ENCODE data around the gene SPSB4.

The SPSB4 gene

DNA sequence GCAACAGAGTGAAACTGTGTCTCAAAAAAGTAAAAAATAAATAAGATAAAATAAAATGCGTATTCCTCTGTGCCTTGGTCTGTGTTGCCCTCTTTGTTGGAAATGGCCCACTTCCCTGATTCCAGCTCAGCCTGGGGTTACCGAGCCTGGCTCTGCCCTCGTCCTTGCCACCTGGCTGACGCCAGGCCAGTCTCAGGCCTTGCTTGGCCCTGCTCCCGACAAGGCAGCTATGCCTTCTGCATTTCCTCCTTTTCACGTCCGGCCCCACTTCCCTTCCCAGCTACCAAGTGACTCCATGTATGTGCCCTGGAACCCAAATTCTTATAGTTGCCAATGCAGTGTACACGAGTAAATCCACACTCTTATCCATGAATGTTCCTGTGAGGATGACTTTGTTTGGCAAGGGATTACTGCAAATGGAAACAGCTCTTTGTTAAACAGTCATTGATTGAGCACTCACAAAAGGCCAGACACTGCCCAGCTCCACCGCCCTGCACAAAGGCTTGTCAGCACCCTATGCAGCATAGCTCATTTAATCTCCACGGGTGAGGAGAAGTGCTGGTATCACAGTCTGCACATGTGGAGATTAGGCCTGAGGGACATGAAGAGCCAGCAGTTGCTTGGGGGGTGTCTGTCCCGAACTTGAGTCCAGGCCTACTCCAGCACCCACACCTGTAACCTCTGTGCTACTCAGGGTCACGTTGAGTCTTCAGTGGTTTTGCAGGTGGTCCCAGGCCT, 25.1 kb downstream of the SPSB4 start:
- DNase-seq (ENCODE audit: low spot score): no peak

DNA sequence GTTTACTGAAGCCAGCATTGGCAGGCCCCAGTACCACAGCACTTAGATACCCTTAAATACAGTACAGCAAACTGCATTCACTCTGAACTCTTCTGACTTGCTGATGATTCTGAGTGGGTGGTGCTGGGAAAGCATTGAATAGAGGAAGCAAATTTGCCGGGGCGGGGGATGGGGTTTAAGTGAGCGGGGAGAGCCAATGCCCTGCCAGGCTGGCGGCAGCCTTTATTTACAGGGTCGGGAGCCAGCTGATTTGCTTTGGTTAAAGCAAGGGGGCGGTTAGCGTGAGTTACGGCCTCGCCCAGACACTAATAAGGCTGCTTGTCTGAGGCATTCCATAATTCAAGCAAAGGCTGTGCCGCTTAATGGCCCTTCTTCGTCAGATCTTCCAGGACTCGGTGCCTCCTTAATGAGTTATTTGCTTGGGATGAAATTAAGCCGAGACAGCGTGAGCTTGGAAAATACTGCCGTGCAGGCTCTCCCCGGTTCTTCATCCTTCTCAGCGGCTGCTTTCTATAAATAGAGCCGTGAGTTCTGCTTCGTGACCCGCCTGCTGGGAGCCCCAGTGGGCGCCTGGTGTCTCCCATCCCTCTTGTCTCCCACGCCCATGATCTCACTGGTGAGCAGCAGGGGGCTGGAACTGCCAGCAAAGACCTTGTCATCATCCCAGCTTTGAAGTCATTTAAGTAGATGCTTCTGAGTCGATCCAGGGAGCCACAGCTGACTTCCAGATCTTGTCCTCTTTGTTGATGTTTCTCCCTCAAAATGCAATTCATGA, 25.8 kb downstream of the SPSB4 start:
- DNase-seq (ENCODE audit: low spot score): no peak

DNA sequence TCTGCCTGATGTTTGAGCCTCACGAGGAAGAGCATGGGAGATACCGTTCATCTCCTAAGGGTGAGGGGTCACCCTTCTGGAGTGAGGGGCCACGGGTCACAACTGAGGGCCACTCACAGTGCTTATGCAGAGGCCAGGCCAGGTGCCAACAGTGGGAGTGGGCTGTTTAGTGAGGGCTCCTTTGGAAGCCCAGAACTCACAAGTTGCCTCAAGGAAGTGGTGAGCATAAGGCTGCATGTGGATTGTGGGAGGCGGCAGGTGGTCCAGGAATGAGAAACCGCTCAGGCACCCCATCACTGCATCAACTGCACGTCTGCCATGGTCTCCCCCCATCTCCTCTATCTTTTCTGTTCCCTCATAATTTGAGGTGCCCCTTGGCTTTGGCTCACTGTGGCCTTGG, 26.5 kb downstream of the SPSB4 start:
- DNase-seq (ENCODE audit: low spot score): no peak

DNA sequence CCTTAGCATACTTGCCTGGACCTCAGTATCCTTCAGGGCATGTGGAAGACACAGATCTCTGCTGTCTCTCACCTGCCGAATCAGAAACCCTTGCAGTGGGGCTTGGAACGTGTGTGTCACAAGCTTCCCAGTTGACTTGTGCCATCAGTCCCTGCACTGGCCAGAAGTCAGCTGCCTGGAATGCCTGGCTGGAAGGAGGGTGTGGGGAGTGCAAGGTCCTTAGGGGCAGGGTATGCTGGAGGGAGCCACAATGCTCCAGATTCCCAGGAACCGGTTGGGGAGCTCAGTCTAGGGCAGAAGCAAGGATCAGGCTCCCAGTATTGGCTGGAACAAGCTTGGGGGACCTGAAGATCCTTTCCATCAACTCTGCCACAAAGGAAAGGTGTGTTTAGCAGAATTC, 27.1 kb downstream of the SPSB4 start:
- no peak for DNase-seq (ENCODE audit: low spot score)

DNA sequence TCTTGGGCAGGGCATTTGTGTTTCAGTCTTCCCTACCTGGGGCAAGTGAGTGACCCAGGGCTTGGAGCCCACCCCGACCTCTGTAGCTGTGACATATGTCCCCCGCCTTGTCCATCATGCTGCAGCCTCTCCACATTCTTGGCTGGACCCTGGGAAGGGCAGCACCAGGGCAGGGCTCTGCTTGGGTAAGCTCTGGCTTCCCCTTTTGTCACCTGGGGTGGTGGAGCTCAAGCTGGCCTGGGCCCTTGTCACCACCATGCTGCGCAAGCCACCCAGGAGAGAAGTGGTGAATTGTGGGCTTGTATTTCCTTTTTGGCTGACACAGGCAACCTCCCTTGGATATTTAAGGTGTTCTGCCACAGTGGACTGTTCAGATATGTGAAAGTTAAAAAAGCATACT, 29.3 kb downstream of the SPSB4 start:
- no peak for DNase-seq (ENCODE audit: low spot score)

DNA sequence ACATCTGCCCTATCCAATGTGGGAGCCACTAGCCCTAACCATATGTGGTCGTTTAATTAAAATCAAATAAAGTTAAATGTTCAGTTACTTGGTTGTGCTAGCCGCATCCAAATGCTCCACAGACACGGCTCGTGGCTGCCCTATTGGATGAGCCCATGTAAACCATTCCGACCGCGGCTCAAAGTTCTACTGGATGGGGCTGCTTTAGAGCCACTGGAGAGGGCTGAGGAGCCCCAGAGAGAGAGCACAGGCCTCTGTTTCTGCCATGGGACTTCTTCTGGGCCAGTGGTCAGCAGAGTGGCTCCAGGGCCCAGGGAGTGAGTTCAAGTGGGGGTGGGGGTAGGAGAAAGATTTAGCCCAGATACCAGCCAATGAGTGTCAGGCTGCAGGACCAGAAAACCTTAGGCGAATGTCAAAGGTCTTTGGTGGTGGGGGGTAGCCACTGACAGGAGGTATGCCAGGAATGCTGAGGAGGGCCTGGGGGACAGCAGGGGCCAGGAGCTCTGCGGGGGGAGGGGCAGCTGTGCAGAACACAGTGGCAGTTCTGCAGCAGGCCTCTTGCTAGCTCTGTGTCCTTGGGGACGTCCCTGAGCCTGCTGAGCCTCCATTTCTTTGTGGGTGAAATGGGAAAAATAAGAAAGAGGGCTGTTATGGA, 30.1 kb downstream of the SPSB4 start:
- DNase-seq (ENCODE audit: low spot score): no peak

DNA sequence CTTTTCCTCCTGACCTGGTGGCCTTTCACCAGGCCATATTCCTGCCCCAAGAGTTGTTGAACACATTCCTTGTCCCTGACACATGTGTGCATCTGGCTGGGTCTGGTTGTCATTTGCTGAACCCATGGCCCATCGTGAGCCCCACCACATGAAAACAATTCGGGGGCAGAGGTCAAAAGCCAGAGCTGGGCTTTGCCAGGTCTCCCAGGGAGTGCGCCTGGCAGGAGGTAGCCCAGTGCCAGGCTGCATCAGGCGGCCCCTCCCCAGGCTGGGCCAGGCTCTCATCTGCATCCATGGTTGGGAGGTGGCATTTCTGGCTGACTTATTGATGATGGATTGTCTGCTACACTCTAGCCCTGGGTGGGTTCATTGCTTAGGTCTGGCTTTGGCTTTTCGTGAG, 30.9 kb downstream of the SPSB4 start:
- no peak for DNase-seq (ENCODE audit: low spot score)

DNA sequence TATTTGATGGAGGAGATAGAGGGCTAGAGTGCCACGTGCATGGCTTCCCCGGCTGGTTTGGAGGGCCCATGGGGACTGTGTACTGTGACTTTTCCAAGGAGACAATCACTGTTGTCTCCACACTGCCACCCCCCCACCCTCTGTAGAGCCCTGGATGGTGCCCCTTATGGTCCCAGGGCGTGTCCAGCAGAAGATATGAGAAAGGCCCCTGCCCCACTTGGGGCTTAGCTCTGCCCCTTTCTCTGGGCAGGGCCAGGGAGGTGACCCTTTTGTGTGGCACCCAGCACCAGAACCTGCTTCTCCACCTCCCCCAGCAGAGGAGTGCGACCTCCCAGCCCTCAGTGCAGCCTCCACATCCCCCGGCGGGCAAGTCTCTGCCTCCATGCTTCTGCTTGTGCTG, 32.1 kb downstream of the SPSB4 start:
- no peak for DNase-seq (ENCODE audit: low spot score)

DNA sequence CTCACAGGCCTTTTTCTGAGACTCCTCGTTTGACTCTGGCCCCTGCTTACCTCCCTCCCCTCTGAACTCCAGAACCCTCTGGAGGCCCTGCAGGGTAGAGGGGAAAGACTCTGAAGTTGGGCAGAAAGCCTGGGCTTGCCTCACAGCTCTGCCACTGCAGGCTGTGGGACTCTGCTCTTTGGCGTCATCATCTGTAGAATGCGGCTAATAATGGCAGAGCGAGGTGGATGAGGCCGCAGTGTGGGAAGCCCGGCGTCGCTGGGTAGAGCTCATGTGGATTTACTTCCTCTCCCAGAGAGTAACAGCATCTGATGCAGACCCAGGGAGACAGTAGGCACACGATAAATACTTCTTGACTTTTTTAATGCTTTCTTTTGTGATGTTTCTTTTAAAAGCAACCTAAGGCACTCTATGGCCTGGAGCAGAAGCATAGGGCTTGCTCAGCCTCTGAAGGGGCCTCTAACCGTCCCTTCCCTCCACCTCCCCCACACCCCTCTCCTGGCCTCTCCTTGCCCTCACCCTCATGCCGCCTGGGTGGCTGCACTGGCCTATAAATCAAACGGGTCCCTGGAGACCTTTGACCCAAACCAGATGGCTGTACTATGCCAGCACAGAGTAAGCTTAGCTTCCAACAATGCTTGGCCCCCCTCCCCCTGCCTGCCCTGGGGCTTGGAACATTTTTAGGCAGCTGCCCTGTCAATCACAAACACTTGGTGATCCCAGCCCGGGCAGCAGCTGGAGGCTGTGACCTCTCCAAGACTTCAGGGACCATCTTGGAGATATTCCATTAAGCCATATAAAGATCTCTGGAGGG, 32.9 kb downstream of the SPSB4 start:
- DNase-seq (ENCODE audit: low spot score): no peak

DNA sequence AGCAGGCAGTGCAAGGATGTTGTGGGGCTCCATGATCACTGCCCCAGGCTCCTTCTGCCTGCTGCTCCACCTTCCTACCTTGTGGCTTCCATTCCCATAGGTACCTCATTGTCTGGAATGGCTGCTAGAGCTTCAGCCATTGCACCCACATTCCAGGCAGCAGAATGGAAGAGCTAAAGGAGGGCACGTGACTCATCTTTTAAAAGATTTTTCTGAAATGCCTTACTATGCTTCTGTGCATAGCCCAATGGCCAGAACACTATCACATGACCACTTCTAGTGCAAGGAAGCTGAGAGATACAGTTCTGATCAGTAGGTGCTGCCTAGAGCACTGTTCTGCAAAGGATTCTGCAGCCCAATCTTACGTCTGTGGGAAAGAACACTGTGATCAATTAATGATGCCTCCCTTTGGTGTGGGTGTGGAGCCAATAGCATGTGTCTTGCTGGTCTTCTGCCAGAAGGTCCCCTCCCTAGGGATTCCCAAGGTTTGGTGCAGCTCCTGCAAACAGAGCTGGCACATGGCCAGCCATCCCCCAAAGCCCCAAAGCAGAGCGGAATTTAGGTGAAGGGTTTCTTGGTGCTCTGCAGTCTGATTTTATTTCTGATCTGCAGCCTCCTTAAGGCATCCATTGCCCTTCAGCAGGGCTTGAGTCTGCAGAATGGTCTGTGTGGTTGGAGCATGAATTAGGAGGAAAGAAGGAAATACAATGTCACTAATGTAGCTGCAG, 34.4 kb downstream of the SPSB4 start:
- no peak for DNase-seq (ENCODE audit: low spot score)

DNA sequence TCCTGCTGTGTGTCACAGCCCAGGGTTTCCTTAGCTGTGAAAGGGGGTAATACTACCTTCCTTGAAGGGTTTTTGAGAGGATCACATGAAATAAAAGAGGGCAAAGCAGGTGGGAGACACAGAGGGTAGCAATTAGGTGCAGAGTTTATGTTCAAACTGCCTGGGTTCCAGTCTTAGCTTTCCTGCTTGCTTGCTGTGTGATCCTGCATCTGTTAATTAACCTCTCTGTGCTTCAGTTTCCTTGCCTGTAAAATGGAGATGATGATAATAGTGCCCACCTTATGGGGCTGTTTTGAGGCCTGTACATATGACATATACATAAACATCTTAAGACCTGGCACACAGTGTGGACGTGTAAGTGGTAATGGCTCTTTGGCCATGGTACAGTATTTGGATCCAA, 35.0 kb downstream of the SPSB4 start:
- no peak for DNase-seq (ENCODE audit: low spot score)

DNA sequence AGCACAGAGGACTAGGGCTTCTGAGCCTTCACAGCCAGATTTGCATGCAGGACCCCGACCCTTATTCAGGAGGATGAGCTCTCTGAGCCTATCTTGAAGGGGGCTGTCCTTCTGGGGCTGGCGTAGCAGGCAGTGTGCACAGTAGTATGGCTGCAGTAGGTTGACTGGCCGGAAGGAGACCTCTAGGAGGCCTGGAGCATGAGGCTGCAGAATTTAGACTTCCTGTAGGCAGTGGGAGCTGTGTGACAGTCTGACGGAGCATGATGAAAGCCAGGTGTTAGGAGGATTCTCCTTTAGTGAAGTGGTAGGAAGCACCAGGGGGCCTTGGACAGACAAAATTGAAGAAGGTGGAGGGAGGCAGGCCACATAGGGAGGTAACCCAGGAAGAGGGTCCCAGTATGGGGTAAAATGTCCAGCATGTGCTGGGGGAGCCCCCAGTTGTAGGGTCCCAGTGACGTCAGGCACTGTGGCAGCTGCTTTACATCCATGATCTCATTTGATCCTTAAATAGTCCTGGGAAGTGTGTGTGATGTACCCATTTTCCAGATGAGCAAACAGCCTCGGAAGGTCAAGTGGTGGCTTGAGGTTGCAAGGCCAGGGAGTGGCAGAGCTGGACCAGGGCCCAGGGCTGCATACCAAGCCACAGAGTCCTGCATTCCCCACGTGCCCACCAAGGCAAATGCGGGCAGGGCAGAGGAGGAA, 36.1 kb downstream of the SPSB4 start:
- DNase-seq (ENCODE audit: low spot score): no peak

DNA sequence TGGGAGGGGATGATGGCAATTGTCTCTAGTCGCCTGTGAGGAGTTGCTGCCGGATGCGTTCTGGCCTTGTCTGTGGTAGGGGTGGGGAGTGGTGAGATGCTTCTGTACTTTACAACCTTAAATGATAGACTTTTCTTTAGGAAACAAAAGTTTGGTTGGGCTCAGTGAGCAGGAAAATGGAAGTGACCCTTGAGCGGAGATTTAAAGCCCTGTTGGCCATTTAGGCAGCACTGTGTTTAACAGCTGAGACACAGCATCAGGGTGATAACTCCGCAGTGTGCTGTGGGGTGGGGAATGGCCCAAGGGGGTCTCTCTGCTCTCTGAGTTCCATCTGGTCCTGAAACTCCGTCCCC, 36.6 kb downstream of the SPSB4 start:
- no peak for DNase-seq (ENCODE audit: low spot score)

DNA sequence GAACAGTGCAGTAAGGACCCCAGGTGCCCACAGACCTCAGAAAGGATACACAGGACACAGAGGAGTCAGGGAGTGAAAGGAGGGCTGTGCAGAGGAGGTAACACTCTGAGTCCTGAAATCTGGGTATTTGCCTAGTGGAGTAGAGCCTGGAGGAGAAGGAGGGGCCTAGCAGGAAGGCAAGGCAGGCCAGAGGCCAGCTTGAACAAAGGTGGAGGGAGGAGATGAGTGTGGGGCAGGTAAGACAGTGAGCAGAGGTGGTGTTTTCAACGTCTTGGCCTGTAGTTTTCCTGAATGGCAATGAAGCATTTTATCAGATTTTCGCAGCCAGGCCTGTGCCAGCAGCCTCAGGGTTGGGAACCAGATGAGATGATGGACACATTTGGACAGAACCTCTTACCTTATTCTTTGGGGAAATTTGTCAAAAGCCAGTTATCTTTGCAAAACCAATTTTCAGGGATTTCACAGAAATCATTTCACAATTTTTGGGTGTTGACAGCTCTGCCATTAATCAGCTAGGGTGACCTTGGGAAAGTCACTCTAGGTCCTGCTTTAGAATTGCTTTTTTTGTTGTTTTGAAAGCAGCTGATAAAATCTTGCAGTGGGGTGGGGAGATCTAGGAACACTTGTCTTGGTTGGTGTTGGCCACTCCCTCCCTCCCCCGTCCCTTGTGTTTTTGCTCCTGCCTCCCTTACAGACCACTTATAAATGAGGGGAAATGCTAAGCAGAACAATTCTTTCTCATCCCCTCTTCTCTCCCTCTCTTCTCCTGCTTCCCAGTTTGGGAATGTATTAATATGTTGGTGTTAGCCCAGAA, 38.4 kb downstream of the SPSB4 start:
- no peak for DNase-seq (ENCODE audit: low spot score)

DNA sequence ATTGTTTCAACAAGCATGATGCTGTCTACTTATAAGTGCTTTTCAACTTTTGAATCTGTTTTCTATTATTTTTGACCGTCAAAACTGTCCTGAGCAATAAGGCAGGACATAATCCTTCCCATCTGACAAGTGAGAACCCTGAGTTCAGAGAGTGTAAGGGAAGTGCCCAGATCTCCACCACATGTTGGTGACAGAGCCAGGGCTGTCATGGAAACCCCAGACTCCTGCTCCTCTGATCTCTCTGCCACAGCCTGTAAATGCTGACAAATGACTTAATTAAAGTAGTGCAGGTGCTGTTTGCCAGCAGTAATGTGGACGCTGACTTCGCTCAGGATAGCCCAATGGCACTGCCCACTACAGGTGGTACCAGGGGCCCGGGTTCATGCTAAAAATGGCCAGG, 40.3 kb downstream of the SPSB4 start:
- DNase-seq (ENCODE audit: low spot score): no peak

DNA sequence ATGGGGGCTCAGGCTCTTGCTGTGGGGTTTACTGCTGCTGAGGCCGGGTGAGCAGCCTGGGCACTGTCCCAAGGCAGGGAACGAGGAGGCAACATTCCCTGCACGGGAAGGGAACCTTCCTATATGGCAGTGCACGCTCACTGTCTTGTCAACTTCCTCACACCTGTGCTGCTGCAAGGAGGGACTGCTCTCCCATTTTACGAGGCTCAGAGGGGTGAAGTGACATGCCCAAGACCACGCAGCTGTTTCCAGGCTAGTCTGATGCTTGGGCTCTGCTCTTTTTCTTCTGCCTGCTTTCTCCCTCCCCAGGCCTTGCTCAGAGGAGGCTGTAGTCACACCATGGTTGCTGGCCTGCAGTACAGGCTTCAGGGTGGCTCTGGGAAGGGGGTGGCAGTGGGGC, 41.5 kb downstream of the SPSB4 start:
- no peak for DNase-seq (ENCODE audit: low spot score)

DNA sequence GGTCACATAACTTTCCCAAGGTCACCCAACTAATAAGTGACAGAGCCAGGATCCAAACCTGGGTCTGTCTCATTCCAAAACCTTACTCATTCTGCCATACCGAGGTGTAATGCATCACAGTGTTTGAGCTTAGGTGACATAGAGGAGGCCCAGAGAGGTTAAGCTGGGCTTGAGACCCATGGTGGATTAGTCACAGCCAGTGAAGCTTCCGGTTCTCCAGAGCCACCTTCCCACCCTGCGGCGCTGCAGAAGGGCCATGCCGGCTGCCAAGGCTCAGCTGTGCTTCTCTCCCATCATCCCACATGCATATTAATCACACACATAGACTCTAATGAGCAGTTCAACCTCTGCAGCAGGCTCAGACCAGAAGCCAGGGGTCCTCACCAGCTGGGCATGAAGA, 42.2 kb downstream of the SPSB4 start:
- DNase-seq (ENCODE audit: low spot score): no peak

DNA sequence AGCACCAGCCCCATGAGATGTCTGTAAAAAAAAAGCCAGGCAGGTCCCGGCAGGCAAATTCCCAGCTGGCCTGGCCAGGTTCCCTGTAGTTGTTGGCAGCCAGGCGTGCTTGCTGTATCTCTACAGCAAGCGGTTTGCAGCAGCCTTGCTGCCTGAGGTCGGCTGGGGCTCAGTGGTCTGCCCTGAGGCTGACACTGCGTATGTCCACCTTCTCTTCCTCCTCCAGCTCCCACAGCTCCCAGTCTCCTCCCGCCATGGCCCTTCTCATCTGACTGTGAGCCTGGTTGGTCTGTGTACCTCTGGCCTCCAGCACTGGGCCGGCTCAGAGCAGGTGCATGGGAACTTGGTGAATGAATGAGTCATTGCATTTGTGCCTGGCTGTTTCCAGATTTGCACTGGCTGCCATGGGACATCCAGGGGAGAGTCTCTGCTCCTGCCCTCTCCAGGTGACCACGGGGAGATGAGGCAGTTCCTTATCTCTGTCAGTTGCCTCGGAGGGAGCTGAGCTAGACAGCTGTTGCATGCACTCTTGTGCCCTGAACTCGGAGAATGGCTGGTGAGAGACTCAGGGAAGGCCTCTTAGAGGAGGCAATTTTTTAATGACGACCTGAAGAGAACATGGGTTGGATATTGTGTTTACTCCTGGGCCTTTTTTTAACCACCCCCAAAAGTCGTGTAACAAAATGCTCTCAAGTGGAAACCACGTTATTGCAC, 43.0 kb downstream of the SPSB4 start:
- no peak for DNase-seq (ENCODE audit: low spot score)

DNA sequence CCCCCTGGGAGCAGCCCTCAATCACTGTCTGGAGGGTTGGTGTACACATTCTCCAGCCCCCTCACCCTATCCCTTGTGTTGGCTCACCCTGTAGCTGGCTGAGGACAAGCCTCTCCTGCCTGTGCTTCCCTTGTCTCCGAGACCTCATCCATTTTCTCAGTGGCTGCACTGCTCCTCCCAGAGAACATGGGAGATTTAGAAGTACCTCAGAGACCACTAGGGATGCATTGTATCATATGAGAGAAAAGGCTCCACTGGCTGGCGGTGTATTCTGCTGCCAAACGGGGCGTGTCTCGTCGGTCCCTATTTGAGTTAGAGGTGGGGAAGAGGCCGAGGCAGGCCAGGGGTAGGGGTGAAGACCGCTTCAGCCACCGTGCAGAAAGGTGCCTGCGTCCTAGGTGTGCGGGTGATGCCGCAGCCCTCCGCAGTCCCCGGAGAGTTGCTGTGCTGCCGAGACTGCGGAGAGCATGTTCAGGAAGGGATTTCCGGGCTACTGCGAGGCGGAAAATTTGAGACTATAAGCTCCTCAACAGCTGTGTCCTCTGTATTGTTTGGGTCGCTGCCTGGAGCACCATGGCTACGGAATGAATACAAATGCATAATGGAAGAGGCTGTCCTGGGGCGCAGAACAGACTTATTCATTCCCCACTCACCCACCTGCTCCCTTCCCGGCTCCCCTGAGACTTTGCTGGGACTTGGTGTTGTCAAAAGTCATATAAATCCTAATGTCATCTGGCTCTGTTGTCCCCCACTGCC, 43.8 kb downstream of the SPSB4 start:
- DNase-seq (ENCODE audit: low spot score): no peak

All from activated CD4-positive, alpha-beta T cell treated with anti-CD3 and anti-CD28 coated beads, Interleukin-2, Interleukin-4, amounts not matched to agents 100 ng/mL and 50 ng/mL, durations not matched to agents 16 hours and 8 hours (primary cell).